Epidermal melanocyte (primary cell): Measurements from ENCODE around the gene NEO1.

Experiments used
- DNase-seq: peaks from one replicate; pipeline ENCODE4 v3.0.0; 2011; ENCODE audit warnings: low spot score; ENCODE audit not compliant: insufficient read length

NEO1 gene

GRCh38 chr15:73028831-73029451 is 23.3 kb upstream of the NEO1 start:
- DNase-seq: no peak

DNA sequence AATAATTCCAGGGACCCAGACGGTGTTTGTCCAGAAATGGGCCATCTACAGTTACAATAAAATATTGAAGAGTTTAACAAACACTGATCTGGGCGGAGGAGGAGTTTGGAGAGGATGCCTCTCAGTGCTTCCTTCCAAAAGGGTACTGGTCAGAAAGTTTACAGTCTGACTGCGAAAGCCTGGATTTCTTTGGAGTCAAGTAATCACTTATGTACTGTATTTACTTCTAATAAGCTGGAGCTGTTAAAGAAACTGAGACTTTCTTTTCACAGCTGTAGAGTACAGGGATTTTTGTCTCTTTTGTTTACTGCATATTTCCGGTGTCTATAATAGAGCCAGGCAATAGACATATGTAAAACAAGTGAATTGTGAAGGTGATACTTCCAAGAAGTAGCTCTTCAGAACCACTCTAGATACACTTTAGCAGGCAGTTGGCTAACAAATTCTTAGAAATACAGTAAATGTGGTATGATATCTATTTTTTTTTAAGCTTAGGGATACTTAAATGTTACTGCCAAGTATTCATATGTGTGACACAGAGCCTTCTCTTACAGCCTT is 22.1 kb upstream of the NEO1 start:
- no peak for DNase-seq

DNA sequence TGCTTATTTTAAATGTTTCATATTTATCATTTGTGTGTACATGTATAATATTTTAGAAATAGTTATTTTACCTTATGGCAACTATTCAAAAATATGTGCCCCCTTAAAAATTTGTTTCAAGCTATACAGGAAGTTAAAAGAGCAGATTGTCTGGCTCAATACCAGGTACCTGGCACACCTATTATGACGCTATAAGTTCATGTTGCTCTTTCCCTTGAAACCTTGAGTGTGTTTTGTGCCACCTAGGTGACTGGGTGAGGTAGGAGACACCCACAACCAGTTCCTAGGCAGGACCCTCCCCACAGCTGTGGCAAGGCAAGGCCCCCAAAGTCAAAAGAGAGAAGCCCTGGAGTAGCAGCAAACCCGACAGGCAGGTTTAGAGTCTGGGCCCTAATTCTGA is 20.6 kb upstream of the NEO1 start:
- DNase-seq: no peak

- DNase-seq: no peak
Measured at GRCh38 chr15:73033611-73034010, 18.7 kb upstream of the NEO1 start.

DNA sequence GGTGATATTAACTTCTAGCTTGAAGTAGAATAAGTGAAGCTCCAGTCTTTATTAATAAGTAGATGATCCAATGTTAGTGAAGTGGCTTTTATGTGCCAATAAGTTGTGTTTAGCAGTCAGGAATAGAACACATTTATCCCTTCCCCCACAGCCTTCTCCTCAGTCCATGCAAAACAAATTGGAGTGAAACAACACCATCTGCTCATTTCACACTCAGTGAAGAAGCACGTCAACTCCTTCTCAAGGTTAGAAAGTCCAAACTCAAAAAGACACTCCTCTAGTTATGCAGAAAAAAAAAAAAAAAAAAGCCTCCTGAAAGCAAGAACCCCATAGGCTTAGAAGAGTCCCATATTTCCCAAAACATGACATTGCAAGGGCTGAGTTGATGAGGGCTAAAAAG is 18.0 kb upstream of the NEO1 start:
- no peak for DNase-seq

DNA sequence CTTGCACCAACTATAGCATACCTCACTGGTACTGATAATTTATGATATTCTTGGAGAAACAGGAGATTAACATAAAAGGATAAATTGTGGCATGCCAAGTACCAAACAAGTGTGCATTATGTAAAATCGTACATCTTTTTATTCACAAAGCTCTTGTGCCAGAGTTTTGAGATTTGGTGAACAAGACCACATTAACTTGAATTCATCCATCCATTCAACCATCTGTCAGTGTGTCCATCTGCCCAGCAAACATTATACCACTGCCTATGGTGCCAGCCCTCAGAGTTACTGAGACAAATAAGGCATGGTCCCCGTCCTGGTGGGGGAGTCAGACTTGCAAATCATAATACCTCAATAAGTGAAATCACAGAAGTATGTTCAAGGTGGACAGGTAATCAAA is 17.0 kb upstream of the NEO1 start:
- no peak for DNase-seq

- DNase-seq: no peak
Measured at GRCh38 chr15:73038220-73038619, 14.0 kb upstream of the NEO1 start.

DNA sequence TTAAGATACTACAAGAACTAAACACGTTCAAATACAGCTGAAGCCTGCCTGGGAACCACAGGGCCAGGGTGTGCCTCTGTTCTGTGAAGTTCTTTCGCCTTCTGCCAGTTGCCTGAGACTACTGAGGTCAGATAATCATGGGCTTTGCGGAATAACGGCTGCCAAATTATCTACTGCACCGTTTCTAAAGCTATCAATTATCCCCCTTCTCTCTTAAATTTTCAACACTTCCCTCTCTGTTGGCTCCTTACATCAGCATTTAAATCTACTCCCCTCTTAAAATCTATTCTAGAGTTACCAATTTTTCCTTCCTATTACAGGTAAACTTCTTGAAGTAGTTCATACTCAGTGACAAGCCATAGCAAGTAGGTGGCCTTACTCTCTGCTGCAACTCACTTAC is 6.2 kb upstream of the NEO1 start:
- DNase-seq: no peak

GRCh38 chr15:73047882-73048281 is 4.4 kb upstream of the NEO1 start:
- no peak for DNase-seq

DNA sequence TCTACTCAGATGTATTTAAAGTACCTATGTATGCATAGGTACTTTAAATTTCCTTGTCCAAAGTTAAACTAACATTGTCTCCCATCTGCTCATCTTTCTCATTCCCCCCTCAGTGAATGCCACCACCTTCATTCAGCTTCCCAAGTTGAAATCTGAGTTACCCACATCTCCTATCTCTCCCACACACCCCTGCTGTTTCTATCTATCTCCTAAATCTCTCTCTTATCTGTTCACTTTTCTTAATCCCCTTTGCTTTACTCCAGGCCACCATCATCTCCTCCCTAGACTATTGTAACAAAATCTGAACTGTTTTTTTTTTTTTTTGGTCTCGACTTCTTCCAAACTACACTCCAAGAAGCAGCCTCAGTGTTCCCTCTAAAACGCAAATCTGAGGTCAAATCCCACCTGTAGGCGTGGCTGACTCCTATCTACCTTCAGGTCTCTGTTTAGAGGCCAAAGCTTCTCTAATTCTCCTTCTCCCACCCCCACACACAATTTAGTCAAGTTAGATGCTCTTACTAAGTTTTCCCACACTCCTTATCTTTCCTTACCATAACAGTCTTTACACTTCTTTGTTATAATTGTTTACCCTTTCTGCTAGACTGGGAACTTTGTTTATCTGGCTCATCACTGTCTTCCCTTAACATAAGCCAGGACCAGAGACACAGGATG is 3.5 kb upstream of the NEO1 start:
- DNase-seq: no peak

DNA sequence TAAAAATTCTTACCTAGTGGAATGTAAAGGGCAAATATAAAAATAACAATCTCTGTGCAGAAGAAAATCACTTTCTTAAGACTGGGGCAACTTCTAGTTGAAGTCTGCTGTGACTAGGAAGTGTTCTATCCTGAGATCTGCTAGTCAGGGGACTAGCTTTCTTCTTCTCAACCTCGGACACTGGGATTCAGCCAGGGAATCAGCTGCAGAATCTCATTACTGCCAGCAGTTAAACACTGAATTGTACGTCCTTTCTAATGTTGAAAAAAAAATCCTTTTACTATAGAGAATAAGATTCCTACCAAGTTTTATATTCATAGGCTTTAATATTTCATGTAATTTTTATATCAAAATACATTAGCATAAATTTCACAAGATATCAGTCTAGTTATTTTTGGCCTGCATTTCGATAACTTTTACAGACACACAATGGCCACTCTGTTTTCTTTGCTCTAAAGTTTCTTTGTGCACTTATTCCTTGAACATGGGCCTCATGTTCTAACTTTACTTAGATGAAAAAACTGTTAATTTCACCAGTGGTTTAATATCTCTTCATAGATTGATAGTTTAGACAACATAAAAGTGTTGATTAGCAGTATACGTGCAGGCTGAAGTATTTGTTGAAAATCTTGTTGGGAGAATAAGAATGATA is 2.6 kb upstream of the NEO1 start:
- DNase-seq: no peak

GRCh38 chr15:73050561-73051295 is 1.5 kb upstream of the NEO1 start:
- no peak for DNase-seq

DNA sequence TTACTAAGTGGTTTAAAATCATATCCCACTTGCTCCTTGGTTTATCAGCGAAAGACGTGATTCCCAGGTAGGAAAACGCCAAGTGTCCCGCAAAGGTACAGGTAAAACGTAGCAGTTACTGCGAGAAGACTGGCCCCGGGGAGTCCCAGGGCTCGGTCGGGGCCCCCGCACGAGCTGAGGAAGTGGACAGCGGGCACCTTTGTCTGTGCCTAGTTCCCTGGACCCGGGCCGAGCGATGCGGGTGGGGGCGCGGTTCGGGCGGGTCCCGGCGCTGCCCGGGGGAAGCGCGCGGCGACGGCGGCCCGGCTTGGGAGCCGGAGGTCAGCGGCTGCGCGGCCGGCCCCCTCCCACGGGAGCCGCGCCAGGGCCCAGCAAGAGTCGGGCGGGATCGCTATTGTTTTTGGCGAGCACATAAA is 864 bp upstream of the NEO1 start:
- no peak for DNase-seq

- peak; percentile 40 for DNase-seq
Measured at GRCh38 chr15:73052653-73053397, 562 bp downstream of the NEO1 start.

GRCh38 chr15:73053398-73053723 is 1.1 kb downstream of the NEO1 start:
- DNase-seq: no peak

DNA sequence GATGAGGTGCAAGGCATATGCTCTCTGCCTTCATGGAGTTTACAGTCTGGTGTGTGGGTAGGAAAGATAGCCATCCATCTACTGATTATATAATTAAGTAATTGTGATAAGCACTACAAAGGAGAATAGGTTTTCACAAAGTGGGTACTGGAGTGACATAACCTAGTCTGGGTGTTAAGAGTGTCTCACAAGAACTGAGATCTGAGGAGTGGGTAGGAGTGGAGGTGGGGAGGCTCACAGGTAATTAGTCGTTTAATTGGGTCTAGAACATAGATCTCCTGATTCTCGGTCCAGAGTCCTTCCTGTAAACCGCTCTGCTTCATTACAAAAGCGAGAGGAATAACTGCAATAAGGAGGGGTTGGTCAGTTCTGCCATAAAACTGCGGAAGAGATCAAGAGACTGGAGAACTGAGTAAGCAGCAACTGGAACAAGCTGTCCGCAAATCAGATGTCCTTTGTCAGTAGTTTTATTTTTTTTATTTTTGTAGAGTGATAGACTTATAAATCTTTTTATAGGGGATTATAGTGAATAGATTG is 2.2 kb downstream of the NEO1 start:
- no peak for DNase-seq

DNA sequence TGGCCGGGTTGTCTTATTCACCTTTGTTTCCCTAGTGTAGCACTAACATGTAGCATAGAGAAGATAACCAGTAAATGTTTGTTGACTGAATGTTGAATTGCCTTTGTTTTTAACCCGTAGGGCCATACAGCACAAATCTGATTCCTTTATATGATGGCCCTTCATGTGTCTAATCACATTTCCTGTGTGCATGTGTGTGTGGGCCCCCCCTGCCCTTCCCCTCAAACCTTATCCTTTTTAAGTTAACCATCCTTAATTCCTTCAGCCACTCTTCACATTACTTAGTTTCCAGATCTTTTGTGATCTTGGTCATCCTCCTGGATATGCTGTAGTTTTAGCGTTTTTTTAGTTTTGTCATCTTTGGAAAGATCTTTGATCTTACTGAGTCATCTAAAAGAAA is 4.2 kb downstream of the NEO1 start:
- no peak for DNase-seq

GRCh38 chr15:73058437-73058836 is 6.2 kb downstream of the NEO1 start:
- no peak for DNase-seq

DNA sequence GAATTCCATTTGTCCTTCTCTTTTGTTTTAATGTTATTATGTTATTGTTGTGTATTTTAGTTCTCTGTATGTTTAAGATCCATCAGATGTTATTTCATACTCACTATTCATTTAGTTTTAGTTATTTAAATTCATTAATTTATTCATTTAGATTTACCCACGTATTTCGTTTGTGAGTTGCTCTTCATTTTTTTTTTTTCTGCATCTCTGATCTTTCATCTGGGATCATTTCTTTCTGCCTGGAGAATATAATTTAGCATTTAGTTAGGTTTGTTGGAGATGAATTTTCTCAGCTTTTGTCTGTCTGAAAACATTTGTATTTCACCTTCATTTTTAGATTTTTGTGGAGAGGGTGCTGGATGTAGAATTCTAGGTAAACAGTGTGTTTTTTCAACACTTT is 12.9 kb downstream of the NEO1 start:
- no peak for DNase-seq

DNA sequence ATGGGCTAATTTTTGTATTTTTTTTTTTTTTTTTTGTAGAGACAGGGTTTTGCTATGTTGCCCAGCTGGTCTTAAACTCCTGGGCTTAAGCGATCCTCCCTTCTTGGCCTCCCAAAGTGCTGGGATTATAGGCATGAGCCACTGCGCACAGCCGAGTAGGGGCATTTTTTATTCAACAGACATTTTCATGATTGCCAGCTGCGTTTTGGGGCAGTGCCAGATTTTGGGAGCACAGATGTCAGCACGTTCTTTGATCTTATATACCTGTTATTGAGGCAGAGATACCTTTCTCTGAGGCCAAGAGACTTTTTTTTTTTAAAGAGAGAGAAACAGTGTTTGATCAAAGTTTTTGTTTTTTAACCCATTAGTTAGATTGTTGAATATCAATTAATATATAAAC is 16.8 kb downstream of the NEO1 start:
- DNase-seq: no peak

- no peak for DNase-seq
Measured at GRCh38 chr15:73072894-73073293, 20.6 kb downstream of the NEO1 start.
